ENCODE measurements around the gene POLR3K.

- no peak for TF ChIP-seq CTCF (IDR thresholded peaks at IDR 0.05)
- TF ChIP-seq EZH2 (IDR thresholded peaks at IDR 0.05): no peak
Observed at GRCh38 chr16:64914-65255, 11.5 kb upstream of the POLR3K start.

All from neural progenitor cell (in vitro differentiated cells).